HG03025 (cell line): ENCODE measurements around the gene KDM1B.
"Not testable (repeated sequence)": the region's sequence is repeated elsewhere in the genome, so short reads cannot be mapped to it uniquely, and the experiment has no call there.

Experiments
- ATAC-seq: cut with Tn5 transposase; IDR thresholded peaks from one replicate; pipeline ENCODE4 v1.9.1; 2021; ENCODE audit warnings: mild to moderate bottlenecking, moderate library complexity; ENCODE audit not compliant: unreplicated experiment, low FRiP score

The KDM1B gene

DNA sequence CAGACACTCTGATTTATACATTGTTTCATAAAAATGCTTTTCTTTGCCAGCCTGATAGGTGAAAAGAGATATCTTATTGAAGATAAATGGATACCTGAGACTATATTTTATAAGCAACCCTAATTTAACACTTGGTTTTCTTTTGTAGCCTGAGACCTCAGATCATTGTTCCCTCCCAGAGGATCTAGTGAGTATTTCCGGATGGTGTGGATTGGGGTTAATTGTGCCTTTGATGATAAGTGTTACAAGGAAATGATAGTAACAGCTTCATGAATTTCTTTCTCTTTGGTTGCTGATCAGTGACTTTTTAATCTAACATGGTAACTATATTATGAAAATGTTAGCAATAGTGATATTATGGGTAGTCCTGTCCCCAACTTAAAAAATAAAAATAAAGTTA, 30.4 kb downstream of the KDM1B start:
- ATAC-seq: no peak

DNA sequence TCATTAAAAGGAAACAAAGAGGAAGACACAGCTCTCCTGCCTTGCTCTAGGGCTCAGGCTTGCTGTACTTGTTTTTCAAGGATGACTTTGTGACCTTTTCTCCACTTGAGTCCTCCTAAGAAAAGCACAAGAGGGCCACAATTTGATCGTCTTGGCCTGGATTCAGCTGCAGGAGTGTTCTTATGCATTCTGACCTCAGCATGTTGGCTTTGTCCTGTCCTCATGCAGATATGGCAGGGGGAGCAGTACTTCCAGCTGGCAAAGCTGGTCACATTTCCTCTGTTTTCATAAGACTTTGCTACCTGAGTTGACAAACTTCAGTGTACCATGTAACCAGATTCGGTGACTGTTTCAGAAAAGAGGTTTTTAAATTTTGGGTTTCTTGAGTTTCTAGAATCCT, 30.8 kb downstream of the KDM1B start:
- ATAC-seq: no peak

DNA sequence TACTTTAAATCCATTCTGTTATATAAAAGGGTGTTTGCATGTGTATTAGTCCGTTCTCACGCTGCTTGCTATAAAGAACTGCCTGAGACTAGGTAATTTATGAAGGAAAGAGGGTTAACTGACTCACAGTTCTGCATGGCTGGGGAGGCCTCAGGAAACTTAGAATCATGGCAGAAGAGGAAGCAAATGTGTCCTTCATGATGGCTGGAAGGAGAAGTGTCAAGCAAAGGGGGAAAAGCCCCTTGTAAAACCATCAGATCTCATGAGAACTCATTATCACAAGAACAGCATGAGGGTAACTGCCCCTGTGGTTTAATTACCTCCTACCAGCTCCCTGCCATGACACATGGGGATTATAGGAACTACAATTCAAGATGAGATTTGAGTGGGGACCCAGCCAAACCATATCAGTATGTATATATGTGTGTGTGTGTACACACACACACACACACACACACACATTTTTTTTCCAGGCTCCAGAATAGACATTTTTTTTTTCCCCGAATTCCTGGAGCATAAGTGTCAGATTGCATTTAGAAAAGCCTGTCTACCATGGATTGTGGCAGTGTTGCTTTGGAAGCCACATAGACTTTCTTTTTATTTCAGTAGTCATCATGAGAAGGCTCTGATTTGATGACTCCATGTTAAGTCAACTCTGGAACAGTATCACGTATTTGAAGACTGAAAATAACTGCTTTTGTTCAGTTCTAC, 31.5 kb downstream of the KDM1B start:
- no peak for ATAC-seq

DNA sequence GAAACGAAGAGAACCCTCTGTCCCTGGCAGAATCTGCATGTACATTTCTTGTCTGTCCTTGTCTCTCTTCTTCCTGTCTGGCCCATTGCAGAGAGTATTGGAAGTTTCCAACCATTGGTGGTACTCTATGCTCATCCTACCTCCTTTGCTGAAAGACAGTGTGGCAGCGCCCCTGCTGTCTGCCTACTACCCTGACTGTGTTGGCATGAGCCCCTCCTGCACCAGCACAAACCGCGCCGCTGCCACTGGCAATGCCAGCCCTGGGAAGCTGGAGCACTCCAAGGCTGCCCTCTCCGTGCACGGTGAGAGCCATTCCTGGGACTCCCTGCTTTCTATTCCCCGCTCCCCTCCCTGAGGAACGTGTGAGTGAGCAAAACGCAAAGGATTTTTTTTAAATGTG, 32.5 kb downstream of the KDM1B start:
- ATAC-seq: no peak

DNA sequence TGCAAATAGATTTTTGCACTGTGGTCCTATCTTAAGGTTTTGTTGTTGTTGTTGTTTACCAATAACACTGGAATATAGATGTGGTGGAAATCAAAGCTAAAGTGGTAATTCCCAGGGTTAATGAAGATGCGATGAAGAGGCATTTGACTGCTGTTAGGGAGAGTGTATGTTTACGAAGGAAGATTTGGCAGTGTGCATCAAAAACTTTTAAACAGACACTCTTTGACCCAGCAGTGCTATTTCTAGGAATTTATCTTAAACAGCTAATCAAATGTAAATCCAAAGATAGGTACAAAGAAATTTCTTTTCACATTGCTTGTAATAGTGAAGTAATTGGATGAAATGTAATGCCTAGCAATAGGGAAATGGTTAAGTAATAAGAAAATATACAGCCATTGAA, 34.0 kb downstream of the KDM1B start:
- no peak for ATAC-seq

DNA sequence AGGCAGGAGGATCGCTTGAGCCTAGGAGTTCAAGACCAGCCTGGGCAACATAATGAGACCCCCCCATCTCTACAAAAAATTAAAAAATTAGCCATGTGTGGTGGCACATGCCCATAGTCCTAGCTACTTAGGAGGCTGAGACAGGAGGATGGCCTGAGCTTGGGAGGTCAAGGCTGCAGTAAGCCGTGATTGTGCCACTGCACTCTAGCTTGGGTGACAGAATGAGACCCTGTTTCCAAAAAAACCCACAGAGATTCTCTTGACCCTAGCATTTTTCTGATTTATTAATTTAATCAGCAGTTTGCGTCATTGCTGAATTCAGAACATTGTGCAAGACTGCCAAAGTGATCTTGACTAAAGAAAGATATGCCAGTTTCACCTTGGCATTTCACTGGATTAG, 36.8 kb downstream of the KDM1B start:
- no peak for ATAC-seq

DNA sequence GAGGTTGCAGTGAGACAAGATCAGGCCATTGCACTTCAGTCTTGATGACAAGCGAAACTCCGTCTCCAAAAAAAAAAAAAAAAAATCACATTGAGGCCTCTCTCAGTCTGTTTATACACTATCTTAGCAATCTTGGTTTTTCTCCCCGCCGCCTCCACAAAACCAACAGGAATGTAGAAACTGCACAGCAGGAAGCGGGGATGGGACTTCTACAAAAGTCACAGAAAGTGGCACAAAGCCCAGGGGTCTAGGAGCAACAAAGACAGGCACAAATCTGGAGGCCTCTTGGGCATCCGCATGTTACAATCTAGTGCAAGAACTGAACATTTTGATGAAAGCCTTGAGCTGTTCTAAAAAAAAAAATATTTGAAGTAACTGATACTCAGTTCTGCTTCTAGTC, 48.6 kb downstream of the KDM1B start:
- ATAC-seq: no peak

DNA sequence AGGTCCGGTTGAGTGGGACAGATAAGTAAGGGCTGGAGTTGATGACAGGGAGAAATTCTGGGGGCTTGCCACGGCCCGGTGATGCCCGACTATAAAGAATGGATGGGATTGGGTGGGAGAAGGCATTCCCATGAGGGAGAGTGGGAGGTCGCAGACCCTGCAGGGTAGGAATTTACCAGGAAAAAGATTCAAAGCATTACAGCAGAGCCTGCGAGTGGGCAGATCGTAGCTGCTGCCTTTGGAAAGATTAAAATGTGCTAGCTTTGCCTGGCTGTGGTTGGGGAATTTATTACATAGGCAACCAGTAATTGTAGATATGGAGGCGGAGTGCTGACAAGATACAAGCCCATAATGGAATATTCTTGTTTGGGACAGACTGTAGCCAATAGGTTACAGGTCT, 49.5 kb downstream of the KDM1B start:
- no peak for ATAC-seq

DNA sequence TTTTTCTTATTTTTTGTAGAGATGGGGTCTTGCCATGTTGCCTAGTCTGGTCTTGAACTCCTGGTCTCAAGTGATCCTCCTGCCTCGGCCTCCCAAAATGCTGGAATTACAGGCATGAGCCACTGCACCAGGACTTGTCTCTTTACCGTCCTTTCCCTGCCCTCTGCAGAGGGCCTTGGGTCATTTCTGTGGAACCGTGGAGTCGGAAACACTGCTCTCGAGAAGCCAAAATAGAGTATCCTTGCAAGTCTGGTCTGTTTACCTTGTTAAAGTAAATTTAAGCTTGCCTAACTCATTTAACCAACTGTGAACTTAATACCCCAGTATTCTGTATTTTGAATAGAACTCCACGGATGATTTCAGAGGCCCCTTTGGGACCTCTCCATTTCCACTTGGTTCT, 51.4 kb downstream of the KDM1B start:
- no peak for ATAC-seq

DNA sequence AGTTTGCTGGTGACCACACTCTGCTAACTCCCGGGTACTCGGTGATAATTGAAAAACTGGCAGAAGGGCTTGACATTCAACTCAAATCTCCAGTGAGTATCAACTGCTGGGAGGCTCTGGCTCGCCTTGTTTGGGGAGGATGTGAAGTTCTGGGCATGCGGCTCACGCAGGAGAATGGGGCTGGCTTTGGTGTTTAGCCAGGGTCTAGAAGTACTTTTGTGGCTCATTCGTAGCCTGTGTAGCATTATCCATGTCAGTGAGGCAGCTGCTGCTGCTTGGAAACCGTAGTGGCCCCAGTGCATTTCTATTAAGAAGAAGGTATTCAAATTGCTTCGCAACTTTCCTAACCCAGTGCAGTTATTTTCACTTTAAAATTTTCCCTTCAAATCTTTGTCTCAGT, 52.2 kb downstream of the KDM1B start:
- ATAC-seq: no peak

DNA sequence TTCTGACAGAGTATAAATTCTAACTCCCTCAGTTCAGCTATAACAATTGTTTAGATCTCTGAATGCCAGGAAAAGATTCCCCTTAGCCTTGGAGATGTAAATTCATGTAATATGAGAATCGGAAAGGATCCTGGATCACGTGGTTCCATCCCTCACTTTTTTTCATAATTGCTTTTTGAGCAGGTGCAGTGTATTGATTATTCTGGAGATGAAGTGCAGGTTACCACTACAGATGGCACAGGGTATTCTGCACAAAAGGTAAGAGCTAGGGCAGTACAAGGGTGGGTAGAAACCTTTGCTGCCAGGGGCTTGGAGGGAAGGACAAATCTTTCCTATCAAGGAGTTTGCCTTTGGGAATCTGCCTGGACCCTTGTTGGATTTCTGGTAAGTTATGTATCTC, 52.7 kb downstream of the KDM1B start:
- no peak for ATAC-seq

DNA sequence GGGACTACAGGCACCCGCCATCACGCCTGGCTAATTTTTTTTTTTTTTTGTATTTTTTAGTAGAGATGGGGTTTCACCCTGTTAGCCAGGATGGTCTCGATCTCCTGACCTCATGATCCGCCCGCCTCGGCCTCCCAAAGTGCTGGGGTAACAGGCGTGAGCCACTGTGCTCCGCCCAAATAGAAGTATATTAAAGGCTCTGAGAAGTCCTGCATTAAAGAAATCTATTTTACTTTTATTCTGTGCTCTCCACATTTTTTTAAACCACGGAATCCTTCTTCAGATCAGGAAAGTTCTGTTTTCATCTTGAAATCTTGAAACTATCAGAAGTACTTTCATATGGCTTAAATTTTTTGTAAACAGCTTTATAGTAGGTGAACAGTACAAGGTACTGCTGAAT, 53.6 kb downstream of the KDM1B start:
- ATAC-seq: not testable (repeated sequence)

DNA sequence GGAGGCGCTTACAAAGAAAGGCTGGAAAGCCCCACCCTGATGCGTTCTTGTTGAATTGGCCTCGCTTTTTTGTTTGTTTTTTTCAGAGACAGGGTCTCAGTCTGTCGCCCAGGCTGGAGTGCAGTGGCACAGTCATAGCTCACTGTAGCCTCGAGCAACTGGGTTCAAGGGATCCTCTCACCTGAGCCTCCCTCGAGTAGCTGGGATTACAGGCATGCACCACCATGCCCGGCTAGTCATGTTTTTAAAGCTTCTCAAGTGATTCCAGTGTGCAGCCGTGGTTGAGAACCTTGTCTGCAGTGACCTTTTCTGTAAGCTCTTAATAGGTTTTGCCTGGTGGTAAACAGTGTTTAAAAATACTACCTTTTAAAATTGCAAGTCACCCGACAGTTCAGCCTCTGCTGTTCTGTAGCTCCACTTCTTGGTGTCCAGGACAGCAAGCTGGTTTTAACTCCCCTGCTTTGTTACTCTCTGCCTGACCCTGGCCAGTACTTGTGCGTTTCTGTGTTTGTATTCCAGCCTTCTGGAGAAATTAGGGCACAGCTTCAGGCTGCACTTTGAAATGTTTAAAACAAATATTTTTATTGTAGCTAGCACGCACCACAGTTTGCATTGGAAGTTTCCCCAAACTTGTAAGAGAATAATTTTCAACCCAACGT, 54.4 kb downstream of the KDM1B start:
- ATAC-seq: no peak

DNA sequence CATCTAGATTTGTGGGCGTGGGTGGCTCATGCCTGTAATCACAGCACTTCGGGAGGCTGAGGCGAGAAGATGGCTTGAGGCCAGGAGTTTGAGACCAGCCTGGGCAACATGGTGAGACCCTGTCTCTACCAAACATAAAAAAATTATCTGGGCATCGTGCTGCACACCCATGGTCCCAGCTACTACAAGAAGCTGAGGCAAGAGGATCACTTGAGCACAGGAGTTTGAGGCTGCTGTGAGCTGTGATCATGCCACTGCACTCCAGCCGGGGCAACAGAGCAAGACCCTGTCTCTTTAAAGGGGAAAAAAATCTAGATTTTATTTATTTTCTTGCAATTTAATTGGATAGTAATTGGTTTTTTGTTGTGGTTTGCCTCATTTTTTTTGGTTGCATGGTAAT, 55.5 kb downstream of the KDM1B start:
- ATAC-seq: no peak

DNA sequence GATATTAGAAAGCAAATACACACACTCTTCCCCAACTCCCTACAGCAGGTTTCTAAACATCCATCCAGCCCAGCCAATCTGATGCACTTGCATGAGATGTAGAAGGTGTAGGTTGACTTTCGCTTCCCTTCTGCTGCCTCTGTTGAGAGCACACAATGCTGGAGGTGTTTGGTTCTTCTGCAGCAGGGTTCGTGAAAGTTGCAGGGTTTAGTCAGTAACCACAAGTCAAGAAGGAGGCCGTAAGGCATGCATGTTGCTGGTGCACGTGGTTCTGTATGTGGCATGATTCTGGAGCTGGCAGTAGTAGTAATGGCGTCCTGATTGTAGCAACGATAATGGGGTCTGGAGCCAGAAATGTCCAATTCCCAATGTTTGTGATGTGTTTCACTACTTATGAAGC, 56.1 kb downstream of the KDM1B start:
- ATAC-seq: peak; percentile 96

DNA sequence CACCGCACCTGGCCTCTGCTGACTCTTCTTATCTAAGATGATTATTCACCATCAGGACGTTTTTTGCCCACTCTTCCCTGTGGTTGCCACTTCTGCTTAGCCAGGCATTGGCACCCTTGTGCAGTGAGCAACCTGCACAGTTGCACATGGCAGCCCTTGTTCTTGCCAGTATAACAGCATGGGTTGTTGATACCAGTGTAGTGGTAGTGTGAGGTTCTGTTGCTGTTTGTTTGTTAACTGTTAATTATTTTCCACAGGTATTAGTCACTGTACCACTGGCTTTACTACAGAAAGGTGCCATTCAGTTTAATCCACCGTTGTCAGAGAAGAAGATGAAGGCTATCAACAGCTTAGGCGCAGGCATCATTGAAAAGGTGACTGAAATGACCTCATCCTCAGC, 57.0 kb downstream of the KDM1B start:
- ATAC-seq: no peak

DNA sequence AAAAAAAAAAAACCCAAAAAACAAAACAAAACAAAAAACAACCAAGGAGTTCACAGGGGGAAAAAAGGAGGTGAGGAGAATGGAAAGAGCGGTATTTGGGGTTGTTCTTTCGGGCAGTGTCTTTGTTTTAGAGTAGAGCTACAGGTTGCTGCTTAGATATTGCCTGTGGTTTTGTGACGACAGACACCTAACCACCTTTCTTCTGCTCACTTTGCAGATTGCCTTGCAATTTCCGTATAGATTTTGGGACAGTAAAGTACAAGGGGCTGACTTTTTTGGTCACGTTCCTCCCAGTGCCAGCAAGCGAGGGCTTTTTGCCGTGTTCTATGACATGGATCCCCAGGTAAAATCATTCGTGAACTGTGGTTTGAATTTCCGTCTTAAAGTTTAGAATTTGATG, 58.2 kb downstream of the KDM1B start:
- no peak for ATAC-seq

DNA sequence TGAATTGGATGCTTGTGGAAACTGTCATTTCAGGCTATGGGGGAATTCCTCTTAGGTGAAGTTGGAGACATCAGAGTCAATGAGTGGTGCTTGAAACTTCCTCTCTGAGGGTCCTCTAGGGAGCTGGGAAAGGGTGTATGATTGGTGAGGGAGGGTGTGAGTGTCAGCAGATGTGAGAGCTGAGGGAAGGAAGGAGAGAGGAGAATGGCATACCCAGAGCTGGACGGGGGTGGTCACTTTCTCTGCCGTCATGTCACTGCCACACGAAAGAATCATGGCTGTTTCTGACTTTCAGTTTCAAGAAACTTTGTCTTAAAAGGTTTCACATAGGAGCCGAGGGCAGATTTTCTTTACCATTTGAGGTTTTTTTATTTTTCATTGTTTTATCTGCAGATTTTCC, 58.8 kb downstream of the KDM1B start:
- ATAC-seq: no peak

DNA sequence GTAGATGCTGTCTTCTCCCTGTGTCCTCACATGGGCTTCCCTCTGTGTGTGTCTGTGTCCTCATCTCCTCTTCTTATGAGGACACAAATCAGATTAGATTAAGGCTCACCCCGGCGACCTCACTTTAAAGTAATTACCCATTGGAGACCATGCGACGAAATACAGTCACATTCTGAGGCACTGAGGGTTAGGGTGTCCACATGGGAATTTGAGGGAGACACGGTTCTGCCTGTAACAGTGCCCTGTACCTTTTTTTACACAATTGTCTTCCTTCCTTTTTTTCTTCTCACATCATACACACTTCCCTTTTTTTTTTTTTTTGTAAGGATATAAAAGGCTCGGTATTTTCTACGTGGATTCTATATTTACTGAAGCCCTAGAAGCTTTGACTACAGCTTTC, 60.2 kb downstream of the KDM1B start:
- no peak for ATAC-seq

DNA sequence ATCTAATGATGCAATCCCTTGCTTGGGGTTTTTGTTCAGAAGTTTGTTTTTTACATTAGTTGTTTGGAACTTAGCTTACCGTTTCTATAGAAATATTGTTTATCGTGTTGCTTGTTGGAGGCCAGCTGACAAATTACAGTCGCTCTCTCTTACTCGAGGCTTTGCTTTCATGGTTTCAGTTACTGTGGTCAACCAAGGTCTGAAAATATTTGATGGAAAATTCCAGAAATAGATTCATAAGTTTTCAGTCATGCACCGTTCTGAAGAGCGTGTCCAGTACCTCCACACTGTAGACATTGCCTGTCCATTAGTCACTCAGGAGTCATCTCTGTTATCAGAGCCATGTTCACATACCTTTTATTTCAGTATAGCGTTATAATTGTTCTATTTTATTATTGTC, 61.2 kb downstream of the KDM1B start:
- no peak for ATAC-seq

DNA sequence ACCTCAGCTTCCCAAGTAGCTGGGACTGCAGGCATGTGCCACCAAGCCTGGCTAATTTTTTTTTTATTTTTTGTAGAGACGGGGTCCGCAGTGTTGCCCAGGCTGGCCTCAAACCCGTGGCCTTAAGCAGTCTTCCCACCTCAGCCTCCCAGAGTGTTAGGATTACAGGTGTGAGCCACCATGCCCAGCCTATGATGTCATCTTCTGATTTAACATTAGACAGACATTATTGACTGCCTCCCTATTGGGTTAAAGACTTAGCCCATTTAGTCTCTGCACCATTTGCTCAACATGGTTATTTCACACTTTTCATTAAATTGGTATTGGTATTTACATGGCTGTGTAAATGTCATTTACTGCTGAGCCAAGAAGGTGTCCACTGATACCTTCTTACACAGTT, 63.0 kb downstream of the KDM1B start:
- no peak for ATAC-seq

DNA sequence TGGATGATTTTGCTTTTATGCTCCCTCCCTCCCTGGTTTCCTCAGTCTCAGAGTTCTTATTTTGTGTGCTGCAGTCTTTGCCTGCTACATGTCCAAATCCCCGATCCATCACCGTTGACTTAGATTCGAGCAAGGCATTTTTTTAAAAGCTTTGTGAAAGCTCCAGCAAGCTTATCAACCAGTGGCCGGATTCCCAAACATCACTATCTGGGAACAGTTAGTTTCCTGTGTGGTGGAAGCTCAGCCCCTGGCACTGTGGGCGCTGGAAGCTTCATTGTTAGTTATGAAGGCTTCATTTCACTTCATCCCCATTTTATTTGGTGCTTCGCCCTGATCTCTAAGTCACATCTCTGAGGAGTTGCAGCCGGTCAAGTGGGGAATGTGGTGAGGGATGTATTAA, 64.4 kb downstream of the KDM1B start:
- ATAC-seq: no peak

DNA sequence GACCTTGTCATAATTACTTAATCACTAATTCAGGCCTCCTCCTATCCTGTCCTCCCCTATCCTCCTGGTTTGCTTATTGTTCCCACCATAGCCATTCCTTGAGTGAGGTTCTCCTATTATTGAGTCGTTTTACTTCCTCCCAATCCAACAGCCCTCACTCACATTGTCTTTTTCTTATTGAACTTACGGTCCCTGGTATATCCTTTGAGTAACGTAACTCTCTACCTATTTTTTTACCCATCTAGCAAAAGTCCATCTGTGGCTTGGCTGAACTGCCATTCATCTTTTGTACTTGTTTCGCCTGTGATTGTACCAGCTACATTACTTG, 66.0 kb downstream of the KDM1B start:
- ATAC-seq: no peak
